ENCODE measurements around the gene ANKRD6. TPM values are rescaled to one million over a fixed set of nuclear protein-coding genes. Genes with fewer than 3 reads are reported as not detected.

The ANKRD6 gene
- polyA plus RNA-seq, 1 experiment = 1.1 TPM

DNA sequence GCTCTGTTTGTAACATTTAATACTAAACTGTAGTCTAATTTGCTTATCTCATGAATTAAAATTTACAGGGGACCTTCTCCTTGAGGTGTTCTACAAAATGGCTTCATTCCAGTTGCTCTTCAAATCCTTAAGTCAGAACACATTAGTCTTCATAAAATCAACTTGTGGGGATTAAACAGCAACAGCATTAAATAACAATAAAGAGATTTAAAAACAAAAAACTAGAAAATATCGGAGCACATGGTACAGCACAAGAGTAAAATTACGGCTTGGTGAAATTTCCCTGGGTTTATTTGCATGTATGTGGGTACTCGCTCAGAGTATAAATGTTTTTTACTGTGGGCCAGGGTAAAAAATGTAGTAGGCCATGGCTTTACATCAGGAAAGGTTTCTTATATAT is 32.9 kb upstream of the ANKRD6 start:
- DNase-seq (ENCODE audit: low read depth) = no peak
- POLR2A ChIA-PET = no interaction called here
- no peak overlapping the region for H3K4me3 ChIP-seq (ENCODE audit: low read depth, low read length)
- H3K27me3 ChIP-seq (ENCODE audit: control insufficient read depth, insufficient read depth, low read length) = peaks cover 2% of the 10 kb centered on the region; the same call in 1 of the 2 replicates
- no peaks in the 10 kb centered on the region for H3K36me3 ChIP-seq (ENCODE audit: control insufficient read depth, insufficient read depth, low read length)
- TF ChIP-seq, protein P1, sequence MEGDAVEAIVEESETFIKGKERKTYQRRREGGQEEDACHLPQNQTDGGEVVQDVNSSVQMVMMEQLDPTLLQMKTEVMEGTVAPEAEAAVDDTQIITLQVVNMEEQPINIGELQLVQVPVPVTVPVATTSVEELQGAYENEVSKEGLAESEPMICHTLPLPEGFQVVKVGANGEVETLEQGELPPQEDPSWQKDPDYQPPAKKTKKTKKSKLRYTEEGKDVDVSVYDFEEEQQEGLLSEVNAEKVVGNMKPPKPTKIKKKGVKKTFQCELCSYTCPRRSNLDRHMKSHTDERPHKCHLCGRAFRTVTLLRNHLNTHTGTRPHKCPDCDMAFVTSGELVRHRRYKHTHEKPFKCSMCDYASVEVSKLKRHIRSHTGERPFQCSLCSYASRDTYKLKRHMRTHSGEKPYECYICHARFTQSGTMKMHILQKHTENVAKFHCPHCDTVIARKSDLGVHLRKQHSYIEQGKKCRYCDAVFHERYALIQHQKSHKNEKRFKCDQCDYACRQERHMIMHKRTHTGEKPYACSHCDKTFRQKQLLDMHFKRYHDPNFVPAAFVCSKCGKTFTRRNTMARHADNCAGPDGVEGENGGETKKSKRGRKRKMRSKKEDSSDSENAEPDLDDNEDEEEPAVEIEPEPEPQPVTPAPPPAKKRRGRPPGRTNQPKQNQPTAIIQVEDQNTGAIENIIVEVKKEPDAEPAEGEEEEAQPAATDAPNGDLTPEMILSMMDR (IDR thresholded peaks at IDR 0.05; ENCODE audit: insufficient read depth, low read depth, low read length) = no peak
- CTCF ChIA-PET = no interaction called here

DNA sequence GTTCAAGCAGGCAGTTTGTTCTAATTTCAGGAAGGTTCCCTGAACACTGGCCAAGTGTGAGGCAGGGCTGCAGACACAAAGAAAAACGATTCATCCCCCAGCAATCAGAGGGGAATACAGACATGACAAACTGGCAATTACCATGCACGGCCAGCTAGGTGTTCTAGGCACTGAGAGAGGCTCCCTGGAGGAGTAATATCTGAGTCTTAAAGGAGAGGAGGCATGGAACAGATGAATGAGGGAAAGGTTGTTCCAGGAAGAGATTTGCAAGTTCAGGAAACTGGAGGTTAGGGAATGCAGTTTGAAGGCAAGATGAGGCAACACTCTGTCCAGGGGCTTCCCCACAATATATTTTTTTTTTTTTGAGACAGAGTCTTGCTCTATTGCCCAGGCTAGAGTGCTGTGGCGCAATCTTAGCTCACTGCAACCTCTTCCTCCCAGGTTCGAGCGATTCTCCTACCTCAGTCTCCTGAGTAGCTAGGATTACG is 32.0 kb upstream of the ANKRD6 start:
- ChIA-PET CTCF (no interaction called here), POLR2A (no interaction called here)
- H3K27me3 ChIP-seq (ENCODE audit: control insufficient read depth, insufficient read depth, low read length) = peaks cover 2% of the 10 kb centered on the region; the same call in 1 of the 2 replicates
- no peaks in the 10 kb centered on the region for H3K36me3 ChIP-seq (ENCODE audit: control insufficient read depth, insufficient read depth, low read length)
- H3K4me3 ChIP-seq (ENCODE audit: low read depth, low read length) = no peak overlapping the region
- DNase-seq (ENCODE audit: low read depth) = no peak
- TF ChIP-seq, protein P1 (IDR thresholded peaks at IDR 0.05; ENCODE audit: insufficient read depth, low read depth, low read length) = no peak

DNA sequence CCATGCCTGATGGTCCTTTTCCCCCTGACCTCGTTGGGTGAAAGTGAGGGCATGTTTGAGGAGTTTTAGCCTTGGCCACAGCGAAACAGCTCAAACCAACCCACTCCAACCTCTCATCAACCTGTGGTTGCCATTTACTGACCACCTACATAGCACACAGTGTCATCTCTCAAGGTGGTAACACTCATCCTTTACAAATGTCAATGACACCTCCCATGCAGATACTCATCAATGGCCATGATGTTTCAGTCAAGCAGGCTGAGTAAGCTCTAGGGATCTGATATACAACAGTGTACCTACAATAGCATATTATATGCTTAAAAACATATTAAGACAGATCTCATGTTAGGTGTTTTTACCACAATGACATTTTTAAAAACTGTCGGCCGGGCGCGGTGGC is 30.2 kb upstream of the ANKRD6 start:
- H3K27me3 ChIP-seq (ENCODE audit: control insufficient read depth, insufficient read depth, low read length) = peaks cover 2% of the 10 kb centered on the region
- no peak overlapping the region for H3K4me3 ChIP-seq (ENCODE audit: low read depth, low read length)
- TF ChIP-seq, protein P1 (IDR thresholded peaks at IDR 0.05; ENCODE audit: insufficient read depth, low read depth, low read length) = no peak
- CTCF ChIA-PET = no interaction called here
- no peaks in the 10 kb centered on the region for H3K36me3 ChIP-seq (ENCODE audit: control insufficient read depth, insufficient read depth, low read length)
- POLR2A ChIA-PET = no interaction called here
- DNase-seq (ENCODE audit: low read depth) = no peak

DNA sequence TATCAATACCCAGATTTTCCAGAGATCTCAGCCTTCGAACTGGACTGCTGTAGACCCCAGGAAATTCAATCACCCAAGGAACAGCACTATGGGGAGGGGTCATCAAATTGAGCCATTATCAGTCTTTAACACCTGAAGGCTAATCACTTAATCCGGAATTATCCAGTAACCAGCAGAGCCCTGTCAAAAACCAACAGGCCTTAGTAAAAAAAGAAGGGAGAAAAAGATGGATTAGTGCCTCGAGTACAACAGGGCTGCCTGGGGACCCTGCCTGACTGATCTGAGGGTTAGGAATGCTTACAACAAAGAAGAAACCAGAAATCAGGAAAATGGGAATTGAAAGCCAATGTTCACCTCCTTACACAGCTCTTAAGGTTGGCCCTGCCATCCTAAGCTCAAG is 28.4 kb upstream of the ANKRD6 start:
- ChIA-PET CTCF (interaction anchor here (1.5 kb wide), 1 partner anchor 28 kb away, joined by 3 read pairs; the partner anchor contains the start of gene ANKRD6), POLR2A (no interaction called here)
- Histone ChIP-seq H3K4me3 (ENCODE audit: low read depth, low read length) (no peak overlapping the region), H3K27me3 (ENCODE audit: control insufficient read depth, insufficient read depth, low read length) (peaks cover 3% of the 10 kb centered on the region), H3K36me3 (ENCODE audit: control insufficient read depth, insufficient read depth, low read length) (no peaks in the 10 kb centered on the region)
- no peak for DNase-seq (ENCODE audit: low read depth)
- TF ChIP-seq, protein P1 (IDR thresholded peaks at IDR 0.05; ENCODE audit: insufficient read depth, low read depth, low read length) = no peak

DNA sequence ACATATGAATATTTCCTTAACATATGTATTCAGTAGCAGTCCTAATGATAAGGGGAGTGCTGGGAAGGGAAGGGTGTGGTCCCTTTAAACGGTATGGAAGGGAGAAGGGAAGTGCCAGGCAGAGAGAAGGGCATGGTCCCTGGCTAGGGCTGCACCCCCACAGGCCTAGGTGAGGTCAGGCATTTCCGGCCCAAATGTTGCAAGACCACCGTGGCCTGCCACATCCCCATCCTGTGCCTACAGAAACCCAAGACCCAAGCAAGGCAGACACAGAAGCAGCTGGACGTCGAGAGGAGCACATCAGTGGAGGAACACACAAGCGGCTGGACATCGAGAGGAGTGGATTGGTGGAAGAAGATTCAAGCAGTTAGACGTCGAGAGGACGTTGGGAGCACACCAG is 26.8 kb upstream of the ANKRD6 start:
- Histone ChIP-seq H3K4me3 (ENCODE audit: low read depth, low read length) (no peak overlapping the region), H3K27me3 (ENCODE audit: control insufficient read depth, insufficient read depth, low read length) (peaks cover 10% of the 10 kb centered on the region), H3K36me3 (ENCODE audit: control insufficient read depth, insufficient read depth, low read length) (no peaks in the 10 kb centered on the region)
- ChIA-PET POLR2A (no interaction called here), CTCF (no interaction called here)
- TF ChIP-seq, protein P1 (IDR thresholded peaks at IDR 0.05; ENCODE audit: insufficient read depth, low read depth, low read length) = no peak
- DNase-seq (ENCODE audit: low read depth) = no peak

Measured in BJ (cell line).